GM12872 (cell line): Measurements from ENCODE around the gene ZYX.

Experiments
- CTCF ChIP-seq: IDR thresholded peaks from 3 replicates; pipeline ENCODE4 v1.5.1; 2011; ENCODE audit warnings: low read depth, mild to moderate bottlenecking, low read length, moderate library complexity; ENCODE audit not compliant: insufficient read depth

The ZYX gene

GRCh38 chr7:143431109-143431508 is 50.0 kb downstream of the ZYX start:
- TF ChIP-seq CTCF = no peak

GRCh38 chr7:143433759-143434158 is 52.6 kb downstream of the ZYX start:
- no peak for TF ChIP-seq CTCF

GRCh38 chr7:143434660-143435059 is 53.5 kb downstream of the ZYX start:
- TF ChIP-seq CTCF = no peak

- no peak for TF ChIP-seq CTCF
Observed at GRCh38 chr7:143435266-143435665, 54.1 kb downstream of the ZYX start.

GRCh38 chr7:143436325-143436946 is 55.3 kb downstream of the ZYX start:
- no peak for TF ChIP-seq CTCF

- TF ChIP-seq CTCF = no peak
Observed at GRCh38 chr7:143437578-143437977, 56.4 kb downstream of the ZYX start.

GRCh38 chr7:143439866-143440265 is 58.7 kb downstream of the ZYX start:
- TF ChIP-seq CTCF = no peak
